GM10266 (cell line): ENCODE results near the gene USHBP1.

Experiments
- DNase-seq: peaks from one replicate; pipeline ENCODE4 v3.0.0; 2012; ENCODE audit errors: extremely low spot score
- TF ChIP-seq, protein P1 (sequence below): IDR thresholded peaks from 2 replicates; pipeline ENCODE4 v1.5.1; 2012; ENCODE audit warnings: mild to moderate bottlenecking, low read depth; ENCODE audit not compliant: control insufficient read depth, insufficient read depth; ENCODE audit errors: missing control alignments

The USHBP1 gene

DNA sequence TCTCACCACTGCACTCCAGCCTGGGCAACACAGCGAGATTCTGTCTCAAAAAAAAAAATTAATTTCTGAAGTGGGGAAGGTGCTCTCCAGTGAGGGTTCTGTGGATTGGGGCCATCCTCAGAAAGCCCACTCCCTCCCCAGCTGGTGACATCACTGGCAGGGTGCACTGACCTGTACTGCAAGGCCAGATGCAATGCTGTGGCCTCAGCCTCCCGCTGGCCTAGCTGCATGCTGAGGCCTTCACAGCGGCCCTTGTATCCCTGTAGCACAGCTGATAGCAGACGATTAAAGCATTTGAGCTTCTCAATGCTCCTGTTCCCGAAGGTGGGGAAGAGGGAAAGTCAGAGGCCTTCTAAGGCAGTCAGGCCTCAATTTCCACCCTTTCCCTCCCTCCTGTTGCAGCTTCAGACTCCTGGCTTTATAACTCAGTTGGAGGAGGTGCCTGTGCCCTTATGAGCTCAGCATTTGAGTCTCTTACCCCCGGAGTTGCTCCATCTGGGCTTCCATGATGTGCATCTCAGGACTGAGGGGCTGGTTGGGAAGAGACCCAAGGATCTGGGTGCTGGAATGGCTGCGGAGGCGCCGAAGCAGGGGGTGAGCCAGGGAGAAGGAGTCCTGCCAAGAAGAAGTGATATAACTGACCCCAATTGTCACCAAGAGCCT lies 5.3 kb downstream of the USHBP1 start:
- DNase-seq: no peak
- TF ChIP-seq, protein P1, sequence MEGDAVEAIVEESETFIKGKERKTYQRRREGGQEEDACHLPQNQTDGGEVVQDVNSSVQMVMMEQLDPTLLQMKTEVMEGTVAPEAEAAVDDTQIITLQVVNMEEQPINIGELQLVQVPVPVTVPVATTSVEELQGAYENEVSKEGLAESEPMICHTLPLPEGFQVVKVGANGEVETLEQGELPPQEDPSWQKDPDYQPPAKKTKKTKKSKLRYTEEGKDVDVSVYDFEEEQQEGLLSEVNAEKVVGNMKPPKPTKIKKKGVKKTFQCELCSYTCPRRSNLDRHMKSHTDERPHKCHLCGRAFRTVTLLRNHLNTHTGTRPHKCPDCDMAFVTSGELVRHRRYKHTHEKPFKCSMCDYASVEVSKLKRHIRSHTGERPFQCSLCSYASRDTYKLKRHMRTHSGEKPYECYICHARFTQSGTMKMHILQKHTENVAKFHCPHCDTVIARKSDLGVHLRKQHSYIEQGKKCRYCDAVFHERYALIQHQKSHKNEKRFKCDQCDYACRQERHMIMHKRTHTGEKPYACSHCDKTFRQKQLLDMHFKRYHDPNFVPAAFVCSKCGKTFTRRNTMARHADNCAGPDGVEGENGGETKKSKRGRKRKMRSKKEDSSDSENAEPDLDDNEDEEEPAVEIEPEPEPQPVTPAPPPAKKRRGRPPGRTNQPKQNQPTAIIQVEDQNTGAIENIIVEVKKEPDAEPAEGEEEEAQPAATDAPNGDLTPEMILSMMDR: no peak

GRCh38 chr19:17256130-17256529 lies 8.4 kb downstream of the USHBP1 start:
- DNase-seq: no peak
- TF ChIP-seq, protein P1: no peak

DNA sequence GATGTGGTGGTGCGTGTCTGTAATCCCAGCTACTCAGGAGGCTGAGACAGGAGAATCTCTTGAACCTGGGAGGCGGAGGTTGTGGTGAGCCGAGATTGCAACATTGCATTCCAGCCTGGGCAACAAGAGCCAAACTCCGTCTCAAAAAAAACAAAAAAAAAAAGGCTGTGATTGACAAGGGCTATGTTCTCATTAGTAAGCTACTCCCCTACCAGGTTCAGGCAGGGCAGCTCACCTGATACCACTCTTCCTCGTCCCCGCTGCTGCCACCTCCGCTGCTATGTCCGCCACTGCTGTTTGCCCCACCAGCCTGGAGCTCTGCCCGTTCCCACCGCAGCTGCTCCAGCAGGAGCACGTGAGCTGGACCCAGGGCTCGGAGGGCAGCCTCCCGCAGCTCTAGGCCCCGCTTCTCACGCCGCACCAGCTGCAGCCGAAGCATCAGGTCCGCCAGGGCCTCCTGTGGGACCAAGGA lies 9.4 kb downstream of the USHBP1 start:
- TF ChIP-seq, protein P1: no peak
- DNase-seq: no peak

GRCh38 chr19:17254636-17255035 lies 9.9 kb downstream of the USHBP1 start:
- TF ChIP-seq, protein P1: no peak
- no peak for DNase-seq

DNA sequence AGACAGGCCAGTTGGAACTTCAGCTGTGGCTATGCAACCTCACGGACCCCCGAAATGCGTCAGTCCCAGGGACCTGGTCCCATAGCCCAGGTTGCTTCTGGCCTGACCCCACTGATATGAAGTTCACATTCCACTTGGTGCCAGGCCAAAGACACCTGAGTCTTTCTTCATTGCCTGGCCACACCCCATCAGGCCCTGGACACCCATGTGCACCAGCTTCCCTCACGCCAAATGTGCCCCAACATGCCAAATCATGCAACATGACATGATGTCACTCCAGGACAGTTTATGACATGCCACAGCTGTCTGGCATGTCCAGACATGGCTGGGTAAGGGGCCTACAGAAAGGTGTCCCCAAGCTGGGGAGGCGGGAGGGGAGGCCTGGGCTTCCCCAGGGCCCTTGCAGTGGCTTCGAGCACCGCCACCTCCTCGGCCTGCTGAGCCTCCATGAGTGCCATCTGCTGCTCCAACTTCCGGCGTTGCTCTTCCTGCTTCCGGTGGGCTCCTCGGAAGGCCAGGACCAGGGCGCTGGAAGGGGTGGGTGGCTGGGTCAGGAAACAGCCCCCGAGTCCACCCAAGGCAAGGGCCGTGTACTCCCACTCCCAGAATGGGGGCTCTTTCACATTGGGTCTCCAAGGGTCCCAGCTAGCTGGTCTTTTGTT lies 14.5 kb downstream of the USHBP1 start:
- TF ChIP-seq, protein P1: no peak
- DNase-seq: no peak

- TF ChIP-seq, protein P1: no peak
- DNase-seq: no peak
Measured at GRCh38 chr19:17248011-17248776, 16.4 kb downstream of the USHBP1 start.
